K562 (cell line): ENCODE results near the gene CHRM4. TPM values are rescaled to one million over a fixed set of nuclear protein-coding genes. Genes with fewer than 3 reads are reported as not detected.

Experiments used
- ATAC-seq: fragments of 200-7000 bp; cut with Tn5 transposase; 3 replicates; pipeline ENCODE4 v1.9.1; 2020; ENCODE audit warnings: moderate library complexity
- BruUV-seq: library from RNA; stranded (reverse); fragments of 400-500 nt; replicated peaks from 2 replicates; lab custom pipeline; 2021; lab: Mats Ljungman, UMichigan
- CTCF ChIA-PET: fragments of 300-600 bp; formaldehyde crosslinking; extraction: SDS; loops from one replicate; lab custom pipeline; 2021; ENCODE audit warnings: low intra/inter-chr PET ratio; lab: Yijun Ruan, JAX
- POLR2A ChIA-PET: fragments of 300-600, 350-650 bp; sonication (Branson Sonifier 250); formaldehyde crosslinking; extraction: SDS; loops from one replicate; lab custom pipeline; 2021; ENCODE audit warnings: antibody characterized with exemption, inconsistent platforms; lab: Yijun Ruan, JAX
- DNase-seq, 4 experiments: peaks; one replicate each; pipeline versions ENCODE4 v3.0.0 to v3.0.0-alpha.2; 2011 to 2018; ENCODE audit warnings: low spot score in 3 of 4, mixed read lengths in 3 of 4; ENCODE audit errors: extremely low read depth in 1 of 4
- FAIRE-seq: peaks from 2 replicates; lab custom pipeline; 2011; peaks lifted over from hg19 to GRCh38; lab: Jason Lieb, UNC
- H2AFZ ChIP-seq: 2 replicates; pipeline ENCODE4 v1.6.0; 2011; ENCODE audit warnings: low read depth, low read length, control low read depth, inconsistent platforms
- H3K27ac ChIP-seq: fragments of 200-600 bp; 3 replicates; pipeline ENCODE4 v1.8.0; 2011; ENCODE audit warnings: low read depth, mild to moderate bottlenecking, control low read depth, inconsistent platforms, low read length, moderate library complexity, mixed read lengths; ENCODE audit errors: extremely low read depth
- H3K27me3 ChIP-seq, 2 experiments: fragments of 300-600 bp in 1 of 2; 2 replicates in 1 of 2; 3 replicates in 1 of 2; pipeline versions ENCODE4 v1.6.0 to v1.8.0; 2011; ENCODE audit warnings: inconsistent platforms in 2 of 2, low read length in 2 of 2, mild to moderate bottlenecking in 1 of 2, mixed read lengths in 1 of 2, moderate library complexity in 1 of 2; ENCODE audit not compliant: control insufficient read depth in 2 of 2, insufficient read depth in 2 of 2
- H3K36me3 ChIP-seq: fragments of 300-600 bp; 3 replicates; pipeline ENCODE4 v1.8.0; 2011; ENCODE audit warnings: mild to moderate bottlenecking, low read length, inconsistent platforms; ENCODE audit not compliant: control insufficient read depth, insufficient read depth
- H3K4me1 ChIP-seq, 2 experiments: fragments of 200-600 bp in 1 of 2; replicated peaks in 1 of 2; 2 replicates in 1 of 2; 3 replicates in 1 of 2; pipeline versions ENCODE4 v1.5.1 to v1.8.0; 2011; ENCODE audit warnings: inconsistent platforms in 2 of 2, low read length in 2 of 2, mild to moderate bottlenecking in 1 of 2, mixed read lengths in 1 of 2, moderate library complexity in 1 of 2; ENCODE audit not compliant: control insufficient read depth in 2 of 2, insufficient read depth in 2 of 2
- H3K4me2 ChIP-seq: 2 replicates; pipeline ENCODE4 v1.6.1; 2011; ENCODE audit warnings: low read length, control low read depth, inconsistent platforms, mixed read lengths; ENCODE audit not compliant: insufficient read depth
- H3K4me3 ChIP-seq: fragments of 200-600 bp; sonication (generic), shearing (Covaris generic); 2 replicates; pipeline ENCODE4 v1.5.1; 2016; ENCODE audit warnings: control low read depth, inconsistent platforms
- H3K79me2 ChIP-seq: fragments of 200-600 bp; 3 replicates; pipeline ENCODE4 v1.8.0; 2011; ENCODE audit warnings: low read length, inconsistent platforms; ENCODE audit not compliant: control insufficient read depth, insufficient read depth
- H3K9ac ChIP-seq, 2 experiments: 2 replicates each; pipeline versions ENCODE4 v1.6.0 to v1.6.1; 2011; ENCODE audit warnings: low read depth in 2 of 2, low read length in 2 of 2, control low read depth in 1 of 2, inconsistent platforms in 1 of 2, mild to moderate bottlenecking in 1 of 2, mixed read lengths in 1 of 2; ENCODE audit not compliant: insufficient read depth in 1 of 2
- H3K9me1 ChIP-seq: one replicate; pipeline ENCODE4 v1.6.0; 2011; ENCODE audit warnings: inconsistent platforms, mild to moderate bottlenecking, low read length, moderate library complexity; ENCODE audit not compliant: control insufficient read depth, insufficient read depth
- H3K9me3 ChIP-seq: replicated peaks from 2 replicates; pipeline ENCODE4 v1.5.1; 2011; ENCODE audit warnings: low read depth, low read length, inconsistent platforms; ENCODE audit not compliant: control insufficient read depth, insufficient read depth
- H4K20me1 ChIP-seq: replicated peaks from 2 replicates; pipeline ENCODE4 v1.6.1; 2011; ENCODE audit warnings: low read length, inconsistent platforms, mixed read lengths; ENCODE audit not compliant: control insufficient read depth, insufficient read depth
- DIDO1 ChIP-seq: fragments of 450-650 bp; IDR thresholded peaks from 2 replicates; pipeline ENCODE4 v1.6.1; 2016; ENCODE audit warnings: low read depth, missing biosample characterization, missing genetic modification characterization
- ERF ChIP-seq: fragments of 450-650 bp; formaldehyde crosslinking; IDR thresholded peaks from 2 replicates; pipeline ENCODE4 v1.4.0; 2020; ENCODE audit warnings: mild to moderate bottlenecking, mixed read lengths
- HBP1 ChIP-seq: fragments of 450-650 bp; formaldehyde crosslinking; IDR thresholded peaks from 2 replicates; pipeline ENCODE4 v1.4.0; 2022; ENCODE audit warnings: missing genetic modification characterization
- TCFL5 ChIP-seq: fragments of 250-450 bp; sonication (Bioruptor Pico); conservative IDR thresholded peaks from 2 replicates; pipeline ENCODE4 v1.6.1; 2021; ENCODE audit warnings: mild to moderate bottlenecking, moderate library complexity, matching md5 sums
- ZNF174 ChIP-seq: fragments of 250-450 bp; sonication (Bioruptor Pico); IDR thresholded peaks from 2 replicates; pipeline ENCODE4 v1.4.0; 2020; ENCODE audit warnings: mild to moderate bottlenecking
- WGBS: fragments of 100-300 bp; shearing (Covaris generic); methylation state at CpG from one replicate; pipeline ENCODE4 v1.1.6; 2016; ENCODE audit warnings: low coverage, mixed read lengths; ENCODE audit not compliant: insufficient coverage; ENCODE audit errors: missing lambda C conversion rate; 5-methylcytosine and 5-hydroxymethylcytosine counted together
- in situ Hi-C: fragments of 300-500 bp; cut with MboI; formaldehyde crosslinking; loops from 4 replicates; pipeline ENCODE4 v1.15.0; 2018; ENCODE audit warnings: inconsistent platforms, mixed read lengths
- intact Hi-C: fragments of 100-400 bp; cut with micrococcal nuclease; formaldehyde crosslinking; loops from 2 replicates; pipeline ENCODE4 v1.14.2; 2022
- polyA plus RNA-seq, 8 experiments: library from polyadenylated mRNA; depleted of rRNA in 4 of 8; stranded (reverse) in 5 of 8; unstranded in 3 of 8; fragments of >200 nt; fragmentation: Nextera tagmentation in 2 of 8; fragmentation: Illumina TruSeq in 1 of 8; extraction: Ambion mirVana in 2 of 8; extraction: Trizol in 1 of 8; gene quantifications; 2 replicates each; pipeline versions ENCODE4 v1.2.1 to v1.2.3, GENCODE V29; 2011 to 2014; ENCODE audit warnings: inconsistent platforms in 1 of 8, missing spikeins in 1 of 8
- total RNA-seq, 7 experiments: library from RNA; depleted of rRNA in 6 of 7; stranded (reverse); fragments of >200 nt in 6 of 7; fragmentation: Illumina TruSeq in 2 of 7; extraction: Trizol in 2 of 7; gene quantifications; 2 replicates each; pipeline versions ENCODE4 v1.2.1 to v1.2.3, GENCODE V29; 2011 to 2021; ENCODE audit warnings: low replicate concordance in 1 of 7

The CHRM4 gene
- total and polyA plus RNA-seq, 9 of the 15 experiments (the other 6 are each of a cell fraction or from before 2014, with no cell fraction given) = 0.22 to 1.3 (median 0.40) TPM; not detected in 2

DNA sequence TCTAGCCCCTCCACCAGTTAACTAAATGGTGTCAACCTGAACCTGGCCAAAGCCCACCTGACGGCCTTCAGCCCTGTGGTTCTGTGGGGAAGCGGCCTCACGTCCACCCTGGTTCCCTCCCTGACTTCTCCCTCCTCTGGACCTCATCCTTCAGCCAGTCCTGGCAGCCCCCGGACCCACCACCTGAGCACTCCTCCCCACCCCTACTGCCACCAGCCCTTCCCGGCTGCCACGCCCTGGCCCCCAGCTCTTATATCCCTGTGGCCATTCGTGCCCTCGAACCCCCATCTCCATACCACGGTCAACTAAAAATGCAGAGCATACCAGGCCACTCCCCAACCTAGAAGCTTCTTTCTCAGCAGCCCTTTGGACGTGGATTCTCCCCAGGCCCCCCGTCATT, 14.3 kb downstream of the CHRM4 start (continued):
- no peak for TF ChIP-seq HBP1 (CRISPR knock-in tag)

DNA sequence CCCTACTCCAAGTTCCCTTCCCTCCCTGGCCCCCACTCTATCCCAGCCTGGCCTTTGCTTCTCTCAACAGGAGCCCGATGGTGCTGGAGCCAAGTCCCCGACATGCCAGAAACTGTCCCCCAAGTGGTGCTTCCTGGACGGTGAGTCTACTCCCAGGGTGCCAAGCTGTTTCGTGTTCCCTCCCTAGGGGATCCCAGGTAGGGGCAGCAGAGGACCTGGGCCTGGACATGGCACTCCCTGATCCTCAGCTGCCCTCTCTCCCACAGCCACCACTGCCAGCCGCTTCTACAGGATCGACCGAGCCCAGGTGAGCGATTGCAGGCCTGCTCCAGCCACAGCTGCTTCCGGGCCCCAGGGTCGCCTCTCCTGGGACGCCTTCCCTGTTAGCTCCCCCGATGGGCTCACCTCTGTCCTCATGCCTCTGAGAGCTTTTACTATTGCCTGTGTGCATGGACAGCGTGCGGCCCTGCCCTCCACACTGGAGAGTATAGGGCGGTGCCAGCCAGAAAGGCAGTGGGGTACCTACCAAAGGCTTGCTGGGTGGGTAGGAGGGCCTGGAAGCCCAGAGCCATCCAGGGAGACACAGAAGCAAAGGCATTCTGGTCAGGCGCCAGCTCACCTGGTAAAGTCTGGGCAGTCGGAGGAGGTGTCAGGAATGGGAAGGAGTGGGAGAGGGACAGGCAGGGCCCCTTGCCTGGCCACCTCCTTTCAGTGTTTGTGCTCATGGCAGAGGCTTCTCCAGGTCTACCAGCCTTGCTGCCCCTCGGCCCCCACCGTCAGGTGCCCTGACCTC, 15.1 kb downstream of the CHRM4 start:
- Histone ChIP-seq H2AFZ (no peak overlapping the region), H3K9me1 (no peaks in the 10 kb centered on the region), H4K20me1 (no peaks in the 10 kb centered on the region), H3K4me1 (peaks cover 9 to 40% of the 10 kb centered on the region in 2 experiments), H3K27ac (no peak overlapping the region), H3K27me3 (no peaks in the 10 kb centered on the region), H3K4me2 (no peak overlapping the region), H3K4me3 (no peak overlapping the region), H3K9ac (no peak overlapping the region; a peak in 1 of 4 replicates), H3K36me3 (peaks cover 69% of the 10 kb centered on the region; the same call in 2 of the 3 replicates), H3K79me2 (no peaks in the 10 kb centered on the region), H3K9me3 (no peaks in the 10 kb centered on the region)
- ATAC-seq (no peak), FAIRE-seq (no peak), DNase-seq (no peak)
- 91% methylated on average over 17 of the region's 19 CpGs for WGBS
- in situ Hi-C loops (no loop called here), intact Hi-C loops (no loop called here)
- CTCF ChIA-PET = no interaction called here
- TF ChIP-seq DIDO1 (no peak), ERF (CRISPR knock-in tag) (no peak), ZNF174 (CRISPR knock-in tag) (no peak), TCFL5 (no peak)
- no TSS peak for BruUV-seq
- POLR2A ChIA-PET = interaction anchor here (0.6 to 0.8 kb wide), 5 partner anchors 10 to 396 kb away, joined by 3 read pairs; no protein-coding TSS in a partner anchor
